Measurements from ENCODE around the gene KIRREL2.
"Not testable (repeated sequence)": the region's sequence is repeated elsewhere in the genome, so short reads cannot be mapped to it uniquely, and the experiment has no call there.

Gene KIRREL2

DNA sequence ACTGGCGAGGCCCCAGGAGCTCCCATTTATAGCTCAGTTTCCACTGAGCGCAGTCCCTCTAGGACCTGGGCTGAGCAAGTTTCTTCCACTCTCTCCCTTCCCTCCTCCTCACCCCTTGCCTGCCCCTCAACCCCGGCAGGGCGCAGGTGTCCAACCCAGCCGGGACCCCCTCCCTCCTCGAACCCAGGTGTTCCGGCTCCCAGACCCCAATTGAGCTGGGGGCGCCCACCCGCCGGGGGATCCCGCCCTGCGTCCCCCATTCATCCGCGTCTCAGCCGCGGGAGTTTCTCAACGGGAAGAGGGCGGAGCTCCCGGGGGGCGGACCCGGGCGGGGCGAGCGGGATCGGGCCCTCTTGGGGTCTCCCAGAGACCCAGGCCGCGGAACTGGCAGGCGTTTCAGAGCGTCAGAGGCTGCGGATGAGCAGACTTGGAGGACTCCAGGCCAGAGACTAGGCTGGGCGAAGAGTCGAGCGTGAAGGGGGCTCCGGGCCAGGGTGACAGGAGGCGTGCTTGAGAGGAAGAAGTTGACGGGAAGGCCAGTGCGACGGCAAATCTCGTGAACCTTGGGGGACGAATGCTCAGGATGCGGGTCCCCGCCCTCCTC, at the start of gene KIRREL2:
TSS of gene KIRREL2 (plus strand) at position 366 of the 604 bp plus-strand sequence. CDS start at position 575, 209 bp downstream.
- no peak for DNase-seq

DNA sequence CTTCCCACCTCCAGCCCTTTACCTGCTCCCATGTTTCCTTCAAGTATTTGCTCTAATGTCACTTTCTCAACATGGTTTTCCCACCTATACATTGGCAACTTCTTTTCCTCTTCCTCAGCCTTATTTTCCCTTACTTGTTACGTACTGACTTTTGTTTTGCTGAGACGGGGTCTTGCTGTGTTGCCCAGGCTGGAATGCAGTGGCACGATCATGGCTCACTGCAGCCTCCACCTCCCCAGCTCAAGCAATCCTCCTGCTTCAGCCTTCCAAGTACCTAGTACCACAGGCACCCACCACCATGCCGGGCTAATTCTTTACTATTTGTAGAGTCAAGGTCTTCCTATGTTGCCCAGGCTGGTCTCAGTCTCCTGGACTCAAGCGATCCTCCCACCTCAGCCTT, 49.1 kb upstream of the KIRREL2 start:
- DNase-seq: no peak

DNA sequence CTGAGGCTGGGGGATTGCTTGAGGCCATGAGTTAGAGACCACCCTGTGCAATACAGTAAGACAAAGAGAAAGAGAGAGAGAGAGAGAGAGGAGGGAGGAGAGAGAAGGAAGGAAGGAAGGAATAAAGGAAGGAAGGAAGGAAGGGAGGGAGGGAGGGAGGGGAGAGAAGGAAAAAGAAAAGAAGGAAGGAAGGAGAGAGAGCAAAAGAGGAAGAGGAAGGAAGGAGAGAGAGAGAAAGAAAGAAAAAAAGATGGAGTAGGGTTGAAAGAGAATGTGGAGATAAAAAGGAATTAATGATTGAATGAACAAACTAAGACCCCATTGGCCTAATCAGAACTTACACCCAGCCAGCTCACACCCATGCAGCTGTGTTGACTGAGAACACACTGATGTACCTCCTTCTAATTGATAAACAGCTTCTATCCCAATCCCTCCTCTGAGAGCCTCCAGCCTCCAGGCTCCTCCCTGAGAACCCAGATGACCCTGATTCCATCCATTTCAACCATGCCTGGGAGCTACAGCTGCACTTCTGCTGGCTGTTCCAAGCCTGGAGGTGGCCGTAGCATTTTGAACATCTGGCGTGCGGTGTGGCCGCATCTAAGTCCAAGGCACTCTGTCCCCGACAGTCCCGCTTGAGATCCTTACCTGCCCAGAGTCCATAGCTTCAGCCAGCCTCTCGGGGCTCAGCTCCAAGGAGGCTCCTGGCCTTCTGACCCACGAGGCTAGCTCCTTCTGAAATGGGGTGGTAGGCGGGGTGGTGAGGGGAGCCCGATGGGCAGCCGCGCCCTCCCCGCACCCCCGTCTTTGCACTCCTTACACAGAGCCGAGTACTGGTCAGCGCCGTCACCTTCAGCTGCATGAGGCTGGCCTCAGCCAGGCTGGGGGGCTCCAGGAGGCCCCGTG, 45.1 kb upstream of the KIRREL2 start:
- no peak for DNase-seq

DNA sequence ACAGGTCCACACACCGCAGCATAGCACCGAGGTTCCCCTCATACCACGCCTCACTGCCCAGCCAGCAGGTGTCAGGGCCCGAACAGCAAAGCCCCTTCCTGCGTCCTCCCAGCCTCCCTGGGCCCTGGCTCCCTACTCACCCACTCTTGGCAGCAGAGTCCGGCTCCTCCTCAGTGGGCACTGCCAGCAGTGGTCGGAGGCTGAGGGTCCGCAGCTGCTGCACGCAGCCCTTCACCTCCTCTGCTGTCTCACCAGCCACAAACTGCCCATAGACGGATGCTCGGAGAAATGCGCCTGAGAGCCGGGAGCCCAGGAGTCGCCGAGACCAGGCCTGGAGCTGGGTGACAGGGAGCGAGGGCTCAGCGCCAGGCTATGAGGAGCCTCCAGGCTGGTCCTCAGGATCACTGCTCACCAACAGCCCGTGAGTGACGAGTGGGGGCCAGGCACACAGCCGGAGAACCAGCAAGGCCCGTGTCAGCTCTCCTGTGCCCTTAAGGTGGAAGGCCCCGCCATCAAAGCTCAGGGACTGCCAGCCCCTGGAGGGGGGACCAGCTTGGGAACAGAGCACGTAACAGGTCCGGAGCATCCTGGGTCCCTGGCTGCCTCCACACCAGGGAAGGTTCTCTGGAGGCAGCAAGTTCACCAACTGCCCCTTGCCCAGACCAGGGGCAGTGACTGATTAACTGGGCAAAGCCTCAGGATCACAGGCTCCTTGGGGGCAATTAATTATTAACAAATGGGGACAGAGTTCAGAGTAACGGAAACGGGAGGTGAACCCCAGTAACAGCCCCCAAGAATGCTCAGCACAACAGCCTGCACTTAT, 44.3 kb upstream of the KIRREL2 start, which contains the start of gene PRODH2:
TSS of gene PRODH2 (minus strand) at position 626 of the 823 bp plus-strand sequence. CDS start at position 586, 40 bp downstream.
- no peak for DNase-seq

DNA sequence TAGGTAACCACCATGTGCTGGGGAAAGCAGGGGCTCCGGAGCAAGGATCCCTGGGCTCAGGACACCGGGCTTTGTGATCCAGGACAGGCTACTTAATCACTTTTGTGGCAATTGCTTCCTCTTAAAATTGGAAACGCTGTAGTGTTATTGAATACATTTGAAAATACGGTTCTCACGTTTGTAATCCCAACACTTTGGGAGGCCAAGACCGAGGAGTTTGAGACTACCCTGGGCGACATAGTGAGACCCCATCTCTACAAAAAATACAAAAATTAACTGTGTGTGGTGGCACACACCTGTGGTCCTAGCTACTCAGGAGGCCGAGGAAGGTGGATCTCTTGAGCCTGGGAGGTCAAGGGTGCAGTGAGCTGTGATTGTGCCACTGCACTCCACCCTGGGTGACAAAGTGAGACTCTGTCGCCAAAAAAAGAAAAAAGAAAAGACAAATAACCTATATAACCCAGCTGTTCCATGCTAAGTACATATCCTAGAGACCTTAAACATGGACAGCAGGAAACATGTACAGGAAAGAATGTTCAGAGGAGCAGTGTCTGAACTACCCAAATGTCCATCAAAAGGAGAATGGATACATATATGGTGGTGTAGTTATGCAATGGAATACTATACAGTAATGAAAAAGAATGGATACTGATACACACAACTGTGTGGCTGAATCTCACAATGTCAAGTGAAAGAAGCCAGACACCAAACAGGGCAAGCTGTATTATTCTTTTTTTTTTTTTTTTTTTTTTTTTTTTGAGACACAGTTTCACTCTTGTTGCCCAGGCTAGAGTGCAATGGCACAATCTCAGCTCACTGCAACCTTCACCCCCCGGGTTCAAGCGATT, 43.4 kb upstream of the KIRREL2 start:
- no peak for DNase-seq

DNA sequence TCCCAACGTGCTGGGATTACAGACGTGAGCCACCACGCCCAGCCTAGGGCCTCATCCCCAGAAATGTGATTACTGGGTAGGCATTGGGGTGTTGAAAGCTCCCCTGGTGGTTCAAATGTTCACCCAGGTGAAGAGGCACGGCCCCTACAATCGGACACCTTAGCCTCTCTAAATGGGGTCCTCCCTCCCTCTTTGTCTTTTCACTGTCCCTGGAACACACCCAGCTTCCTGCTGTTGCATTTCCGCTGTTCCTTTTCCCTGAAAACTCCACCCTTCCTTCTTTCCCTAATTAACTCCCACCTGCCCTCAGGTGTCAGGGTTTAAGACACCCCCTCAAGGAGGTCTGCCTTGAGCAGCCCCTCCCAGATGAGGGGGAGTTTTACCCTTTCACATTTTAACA, 40.4 kb upstream of the KIRREL2 start:
- DNase-seq: no peak

DNA sequence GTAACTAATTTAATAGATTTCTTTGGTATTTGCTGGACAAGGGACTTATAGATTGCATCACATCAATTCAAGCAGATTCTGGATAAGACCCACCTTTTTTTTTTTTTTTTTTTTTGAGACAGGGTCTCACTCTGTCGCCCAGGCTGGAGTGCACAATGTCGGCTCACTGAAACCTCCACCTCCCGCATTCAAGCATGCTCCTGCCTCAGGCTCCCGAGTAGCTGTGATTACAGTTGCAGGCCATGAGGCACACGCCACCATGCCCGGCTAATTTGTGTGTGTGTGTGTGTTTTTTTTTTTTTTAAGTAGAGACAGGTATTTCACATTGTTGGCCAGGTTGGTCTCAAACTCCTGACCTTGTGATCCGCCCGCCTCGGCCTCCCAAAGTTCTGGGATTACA, 39.9 kb upstream of the KIRREL2 start:
- DNase-seq: no peak

DNA sequence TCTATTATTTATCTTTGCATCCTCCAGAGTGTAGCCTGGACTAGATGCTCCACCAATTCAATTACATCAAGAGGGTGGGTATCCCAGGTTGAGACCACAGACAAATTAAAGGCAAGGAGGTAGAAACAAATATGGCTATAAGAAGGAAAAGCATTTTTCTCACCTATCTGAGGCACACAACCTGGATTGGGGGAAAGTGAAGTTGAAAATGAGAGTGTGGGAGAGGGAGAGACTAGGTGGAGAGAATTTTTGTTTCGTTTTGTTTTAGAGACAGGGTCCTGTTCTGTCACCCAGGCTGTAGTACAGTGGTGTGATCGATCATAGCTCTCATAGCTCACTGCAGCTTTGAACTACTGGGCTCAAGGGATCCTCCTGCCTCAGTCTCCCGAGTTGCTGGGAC, 38.3 kb upstream of the KIRREL2 start:
- no peak for DNase-seq

DNA sequence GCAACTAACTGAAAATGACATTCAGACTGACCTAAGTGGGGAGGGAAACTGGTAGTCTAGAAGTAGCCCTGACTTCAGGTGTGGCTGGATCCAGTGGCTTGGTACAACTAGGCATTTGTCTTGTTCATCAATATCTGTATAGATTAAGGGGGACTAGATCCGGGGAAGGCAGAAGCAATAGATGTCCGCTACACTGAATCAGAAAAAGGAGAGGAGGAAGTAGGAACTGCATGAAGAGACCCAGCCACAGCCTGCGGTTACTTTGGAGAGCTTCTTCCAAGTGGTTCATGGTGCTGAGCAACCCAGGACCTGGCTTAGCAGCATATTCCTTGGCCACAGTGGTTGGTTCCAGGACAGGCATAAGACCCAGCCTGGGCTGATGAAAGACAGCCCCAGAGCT, 34.1 kb upstream of the KIRREL2 start:
- DNase-seq: no peak

DNA sequence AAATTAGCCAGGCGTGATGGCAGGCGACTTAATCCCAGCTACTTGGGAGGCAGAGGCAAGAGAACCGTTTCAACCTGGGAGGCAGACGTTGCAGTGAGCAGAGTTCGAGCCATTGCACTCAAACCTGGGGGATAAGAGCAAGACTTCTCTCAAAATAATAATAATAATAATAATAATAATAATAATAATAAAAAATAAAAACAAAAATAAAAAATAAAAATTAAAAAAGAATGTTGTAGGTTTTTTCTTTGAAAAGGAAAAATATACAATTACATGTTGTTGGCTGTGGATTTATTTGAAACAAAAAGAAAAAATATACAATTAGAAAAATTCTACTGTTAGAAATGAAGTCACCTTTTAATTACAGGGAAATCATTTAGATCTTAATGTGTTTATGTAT, 32.6 kb upstream of the KIRREL2 start:
- no peak for DNase-seq

DNA sequence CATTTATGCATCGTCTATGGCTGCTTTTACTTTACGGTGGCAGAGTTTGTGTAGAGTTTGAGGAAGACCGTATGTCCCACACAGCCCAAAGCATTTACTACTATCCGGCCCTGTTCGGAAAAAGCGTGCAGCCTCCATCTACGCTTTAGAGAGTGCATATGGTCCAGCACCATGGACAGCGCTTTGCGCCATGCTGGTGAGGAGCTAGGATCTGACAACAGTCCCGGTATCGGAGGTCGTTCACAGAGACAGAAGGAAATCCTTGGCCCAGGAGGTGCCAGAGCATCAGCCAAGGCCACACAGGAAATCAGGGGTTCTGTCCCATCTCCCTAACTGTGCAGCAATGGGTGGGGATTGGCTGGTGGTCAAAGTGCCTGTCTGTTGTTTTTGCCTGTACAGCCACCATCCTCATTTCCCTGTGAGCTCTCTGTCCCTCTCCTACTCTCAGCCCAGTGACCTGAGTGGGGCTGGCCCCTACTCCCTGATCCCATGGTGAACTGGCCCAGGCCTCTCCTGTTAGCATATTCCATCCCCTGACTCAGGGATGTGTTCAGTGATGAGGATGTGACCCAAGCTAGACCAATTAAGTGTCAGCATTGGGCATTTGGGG, 27.9 kb upstream of the KIRREL2 start:
- DNase-seq: peak; percentile 0 to 13

DNA sequence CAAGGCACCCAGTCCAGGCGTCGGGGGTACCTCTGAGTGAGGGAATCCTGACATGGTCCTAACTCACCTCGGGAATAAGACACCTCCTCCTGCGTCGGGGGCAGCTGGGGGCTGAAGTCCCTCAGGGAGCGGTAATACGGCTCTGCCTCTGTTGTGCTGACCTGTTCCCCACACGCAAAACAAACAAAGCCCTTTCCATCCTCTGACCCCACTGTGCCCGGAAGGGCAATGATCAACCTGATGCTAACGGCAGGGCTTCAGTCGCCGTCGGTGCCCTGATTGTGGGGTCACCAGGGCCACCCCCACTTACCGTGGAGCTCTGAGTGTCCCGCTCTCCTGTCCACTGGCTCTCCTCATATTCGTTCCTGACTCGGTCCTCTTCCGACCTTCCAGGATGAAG, 25.7 kb upstream of the KIRREL2 start:
- DNase-seq: no peak

DNA sequence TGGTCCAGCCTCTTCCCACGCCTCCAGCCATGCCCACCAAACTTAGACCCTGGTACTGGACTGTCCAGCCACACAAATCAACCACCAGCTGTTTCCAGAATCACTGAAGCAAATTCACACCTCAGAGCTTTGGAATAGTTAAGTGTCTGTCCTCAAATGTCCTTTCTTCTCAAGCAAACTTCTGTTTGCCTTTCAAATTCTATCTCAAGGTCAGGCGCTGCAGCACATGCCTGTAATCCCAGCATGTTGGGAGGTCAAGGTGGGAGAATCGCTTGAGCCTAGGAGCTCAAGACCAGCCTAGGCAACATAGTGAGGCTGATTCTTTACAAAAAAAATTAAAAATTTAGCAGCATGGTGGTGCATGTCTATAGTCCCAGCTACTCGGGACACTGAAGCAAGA, 24.7 kb upstream of the KIRREL2 start:
- no peak for DNase-seq

DNA sequence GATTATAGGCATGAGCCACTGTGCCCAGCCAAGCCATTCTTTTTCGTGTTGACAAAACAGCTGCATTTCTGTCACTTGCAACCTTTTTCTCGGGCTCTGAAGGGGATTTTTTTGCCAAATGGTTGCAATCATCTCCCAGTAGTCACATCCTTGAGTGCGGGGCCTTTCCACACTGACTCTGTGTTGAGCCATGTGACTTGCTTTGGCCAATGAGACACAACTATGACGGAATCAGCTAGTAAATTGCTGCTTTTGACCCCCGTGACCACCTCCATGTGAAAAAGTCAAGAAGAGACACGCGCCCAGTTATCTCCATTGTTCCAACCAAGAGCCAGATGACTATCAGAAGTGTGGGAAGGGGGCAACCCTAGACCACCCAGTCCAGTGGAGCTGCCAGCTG, 22.7 kb upstream of the KIRREL2 start:
- DNase-seq: no peak

DNA sequence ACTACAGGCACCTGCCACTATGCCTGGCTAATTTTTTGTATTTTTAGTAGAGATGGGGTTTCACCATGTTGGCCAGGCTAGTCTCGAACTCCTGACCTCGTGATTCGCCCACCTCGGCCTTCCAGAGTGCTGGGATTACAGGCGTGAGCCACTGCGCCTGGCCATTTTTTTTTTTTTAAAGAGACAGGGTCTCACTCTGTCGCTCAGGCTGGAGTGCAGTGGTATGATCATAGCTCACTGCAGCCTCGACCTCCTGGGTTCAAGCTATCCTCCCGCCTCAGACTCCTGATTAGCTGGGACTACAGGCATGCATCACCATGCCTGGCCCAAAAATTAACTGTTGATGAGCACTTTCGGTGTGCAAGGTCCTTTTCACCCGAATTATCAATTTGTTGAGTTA, 20.6 kb upstream of the KIRREL2 start:
- not testable (repeated sequence) for DNase-seq

DNA sequence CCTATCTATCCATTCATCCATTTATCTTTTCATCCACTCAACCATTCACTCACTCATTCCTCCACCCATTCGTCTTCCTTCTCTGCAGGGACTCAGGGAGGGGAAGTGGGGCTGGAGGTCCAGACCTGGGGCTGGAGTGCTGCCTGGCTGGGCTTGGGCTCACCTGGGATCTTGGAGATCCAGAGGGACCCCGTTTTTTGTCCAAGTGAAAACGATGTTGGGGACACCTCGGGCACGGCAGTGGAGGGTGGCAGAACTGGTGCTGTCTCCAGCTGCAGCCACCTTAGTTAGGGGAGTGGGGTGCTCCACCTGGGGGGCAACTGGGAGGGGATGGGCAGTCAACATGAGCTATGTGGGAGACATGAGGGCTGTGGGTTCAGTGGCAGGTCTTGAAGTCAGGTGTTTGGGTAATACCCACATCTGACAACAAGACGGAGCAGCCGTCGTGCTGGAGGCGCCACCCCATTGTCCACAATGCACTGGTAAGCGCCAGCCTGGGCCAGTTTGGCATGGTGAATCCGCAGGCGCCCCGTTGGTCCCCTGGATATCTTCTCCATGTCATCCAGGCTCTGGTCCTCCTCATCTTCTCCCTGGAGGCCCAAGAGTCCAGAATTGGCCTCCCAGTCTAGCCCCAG, 14.6 kb upstream of the KIRREL2 start:
- no peak for DNase-seq

DNA sequence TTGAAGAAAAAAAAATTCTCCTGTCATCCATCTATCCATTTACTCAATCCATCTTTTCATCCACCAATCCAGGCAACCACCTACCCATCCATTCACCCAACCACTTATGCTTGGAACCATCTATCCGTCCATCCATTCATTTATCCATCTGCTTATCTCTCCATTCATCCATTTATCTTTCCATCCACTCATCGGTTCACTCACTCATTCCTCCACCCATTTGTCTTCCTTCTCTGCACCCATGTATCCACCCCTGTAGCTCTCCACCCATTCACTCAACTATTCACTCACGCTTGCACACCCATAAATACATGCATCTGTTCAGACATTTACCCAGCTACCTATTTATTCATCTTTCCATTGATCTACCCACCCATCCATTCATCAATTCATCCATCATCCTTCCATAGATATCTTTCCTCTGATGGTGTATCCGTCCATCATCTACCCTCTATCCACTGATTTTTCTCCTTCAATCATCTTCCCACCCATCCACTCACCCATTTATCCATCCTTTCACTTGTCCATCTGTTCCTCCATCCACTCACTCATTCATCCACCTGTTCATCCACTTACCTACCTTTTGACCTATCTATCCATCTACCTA, 13.9 kb upstream of the KIRREL2 start:
- no peak for DNase-seq

DNA sequence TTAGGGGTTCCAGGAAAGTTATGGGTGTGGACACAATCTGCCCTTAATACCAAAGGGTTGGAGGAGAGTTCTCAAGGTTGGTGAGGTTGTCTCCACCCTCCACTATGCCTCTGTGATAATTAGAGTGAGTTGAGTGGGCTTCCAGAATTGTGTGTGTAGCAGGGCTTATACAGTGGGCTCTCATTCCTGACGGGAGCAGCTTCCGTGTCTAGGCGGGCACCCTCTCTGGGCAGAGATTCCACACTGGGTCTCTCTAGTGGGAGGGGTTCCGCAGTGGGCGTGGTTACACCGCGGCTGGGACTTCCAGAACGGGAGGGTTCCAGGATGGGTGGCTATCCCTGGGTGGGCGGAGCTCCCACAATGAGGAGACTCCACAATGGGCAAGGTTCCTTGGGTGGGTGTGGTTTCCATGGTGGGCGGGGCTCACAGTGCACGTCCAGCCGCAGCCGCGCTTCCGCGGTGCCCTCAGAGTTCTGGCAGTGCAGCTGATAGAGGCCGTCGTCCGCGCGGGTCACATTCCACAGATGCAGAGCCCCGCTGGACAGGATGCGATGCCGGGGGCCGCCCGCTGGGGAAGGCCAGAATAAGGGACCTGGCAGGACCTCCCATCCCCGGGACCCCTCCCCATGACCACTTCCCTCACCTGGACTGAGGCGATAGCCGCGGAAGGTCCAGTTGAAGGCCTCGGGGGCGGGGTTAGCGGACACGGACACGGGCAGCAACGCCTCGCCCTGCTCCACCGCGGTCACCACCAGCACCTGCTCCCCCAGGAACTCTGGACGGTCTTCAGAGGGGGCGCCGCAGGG, 12.8 kb upstream of the KIRREL2 start:
- DNase-seq: no peak

DNA sequence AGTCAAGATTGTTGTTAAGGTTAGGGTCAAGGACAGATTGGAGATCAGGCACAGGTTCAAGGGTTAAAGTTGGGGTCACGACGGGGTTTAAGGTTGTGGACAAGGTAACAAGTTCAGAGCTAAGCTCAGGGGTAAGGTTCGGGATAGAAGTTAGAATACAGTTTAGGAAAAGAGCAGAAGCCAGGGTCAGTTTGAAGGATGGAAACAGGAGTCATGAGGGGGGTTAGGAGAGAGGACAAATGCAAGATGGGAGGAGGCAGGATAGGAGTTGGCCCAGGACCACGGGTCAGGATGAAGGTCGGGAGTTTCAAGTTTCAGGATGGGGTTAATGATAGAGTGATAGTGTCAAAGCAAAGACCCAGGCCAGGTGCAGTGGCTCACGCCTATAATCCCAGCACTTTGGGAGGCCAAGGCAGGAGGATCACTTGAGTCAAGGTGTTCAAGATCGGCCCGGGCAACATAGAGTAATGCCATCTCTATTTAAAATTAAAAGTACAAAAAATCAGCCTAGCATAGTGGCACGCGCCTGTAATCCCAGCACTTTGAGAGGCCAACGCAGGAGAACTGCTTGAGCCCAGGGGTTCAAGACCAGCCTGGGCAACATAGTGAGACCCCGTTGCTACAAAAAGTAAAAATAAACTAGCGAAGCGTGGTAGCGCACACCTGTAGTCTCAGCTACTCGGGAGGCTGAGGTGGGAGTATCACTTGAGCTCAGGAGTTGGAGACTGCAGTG, 12.1 kb upstream of the KIRREL2 start:
- DNase-seq: no peak
